Gastroesophageal sphincter (tissue), 3 donors: ENCODE data around the gene SDC3.

ENCODE experiments used
- POLR2AphosphoS5 ChIP-seq: sonication (generic); formaldehyde crosslinking; IDR thresholded peaks from one replicate; pipeline ENCODE4 v1.6.1; 2017; ENCODE audit warnings: antibody characterized with exemption
- TF ChIP-seq, protein P1 (sequence below), 4 experiments: fragments of 200-600 bp in 2 of 4; fragments of 450-650 bp in 2 of 4; sonication (generic) in 1 of 4; IDR thresholded peaks; one replicate each; pipeline ENCODE4 v1.5.1; 2017 to 2019; ENCODE audit warnings: antibody characterized with exemption in 4 of 4, mild to moderate bottlenecking in 2 of 4, moderate library complexity in 2 of 4

DNA sequence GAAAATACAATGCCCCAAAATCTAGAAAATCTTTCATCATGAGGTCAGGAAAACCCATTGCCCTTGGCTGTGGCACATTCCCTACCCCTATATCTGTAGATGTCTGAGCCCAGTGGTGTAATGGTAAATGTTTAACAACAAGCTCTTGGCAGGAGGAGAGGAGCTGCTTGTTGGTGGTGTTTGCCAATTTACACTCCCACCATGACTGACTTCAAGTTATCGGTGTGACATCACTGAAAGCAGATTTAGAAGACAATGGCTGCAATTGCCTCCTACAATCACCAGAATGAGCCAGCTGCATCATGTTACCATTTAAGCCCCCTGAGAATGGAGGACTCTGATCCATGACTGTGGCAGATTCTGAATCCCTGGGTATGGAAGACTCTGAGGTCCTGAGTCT, 70.9 kb downstream of the SDC3 start:
- TF ChIP-seq, protein P1, sequence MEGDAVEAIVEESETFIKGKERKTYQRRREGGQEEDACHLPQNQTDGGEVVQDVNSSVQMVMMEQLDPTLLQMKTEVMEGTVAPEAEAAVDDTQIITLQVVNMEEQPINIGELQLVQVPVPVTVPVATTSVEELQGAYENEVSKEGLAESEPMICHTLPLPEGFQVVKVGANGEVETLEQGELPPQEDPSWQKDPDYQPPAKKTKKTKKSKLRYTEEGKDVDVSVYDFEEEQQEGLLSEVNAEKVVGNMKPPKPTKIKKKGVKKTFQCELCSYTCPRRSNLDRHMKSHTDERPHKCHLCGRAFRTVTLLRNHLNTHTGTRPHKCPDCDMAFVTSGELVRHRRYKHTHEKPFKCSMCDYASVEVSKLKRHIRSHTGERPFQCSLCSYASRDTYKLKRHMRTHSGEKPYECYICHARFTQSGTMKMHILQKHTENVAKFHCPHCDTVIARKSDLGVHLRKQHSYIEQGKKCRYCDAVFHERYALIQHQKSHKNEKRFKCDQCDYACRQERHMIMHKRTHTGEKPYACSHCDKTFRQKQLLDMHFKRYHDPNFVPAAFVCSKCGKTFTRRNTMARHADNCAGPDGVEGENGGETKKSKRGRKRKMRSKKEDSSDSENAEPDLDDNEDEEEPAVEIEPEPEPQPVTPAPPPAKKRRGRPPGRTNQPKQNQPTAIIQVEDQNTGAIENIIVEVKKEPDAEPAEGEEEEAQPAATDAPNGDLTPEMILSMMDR (IDR thresholded peaks at IDR 0.05): no peak
- no peak for TF ChIP-seq POLR2AphosphoS5
